HCT116 (cell line): ENCODE data around the gene PLCL2. TPM values are rescaled to one million over a fixed set of nuclear protein-coding genes. Genes with fewer than 3 reads are reported as not detected.

Source experiments
- ATAC-seq: fragments of 200-7000 bp; cut with Tn5 transposase; 2 replicates; pipeline ENCODE4 v1.9.1; 2020; ENCODE audit warnings: mild to moderate bottlenecking, moderate library complexity
- BruUV-seq: library from RNA; stranded (reverse); fragments of 400-500 nt; replicated peaks from 2 replicates; lab custom pipeline; 2021; lab: Mats Ljungman, UMichigan
- CTCF ChIA-PET: fragments of 300-600 bp; sonication (Branson Sonifier 250); formaldehyde crosslinking; loops from one replicate; lab custom pipeline; 2021; ENCODE audit warnings: antibody characterized with exemption; lab: Charles Lee
- POLR2A ChIA-PET: fragments of 300-600, 350-600 bp; sonication (Branson Sonifier 250); formaldehyde crosslinking; loops from one replicate; lab custom pipeline; 2021; ENCODE audit warnings: antibody characterized with exemption; lab: Charles Lee
- RAD21 ChIA-PET, 2 experiments: fragments of 300-600 bp; sonication (Branson Sonifier 250); formaldehyde crosslinking; loops; one replicate each; lab custom pipeline; 2023; ENCODE audit warnings: low total read pairs in 2 of 2; ENCODE audit not compliant: uncharacterized antibody in 2 of 2, unreplicated experiment in 2 of 2, low non-redundant PET in 1 of 2; lab: Charles Lee
- DNase-seq: peaks from one replicate; pipeline ENCODE4 v3.0.0-alpha.2; 2010; ENCODE audit warnings: low read depth, low spot score
- H2AFZ ChIP-seq: fragments of 200-600 bp; shearing (Covaris generic), sonication (generic); 2 replicates; pipeline ENCODE4 v1.6.1; 2017; ENCODE audit warnings: low read depth, mixed run types, mixed read lengths, antibody characterized with exemption, low read length; ENCODE audit not compliant: poor library complexity, severe bottlenecking
- H3K27ac ChIP-seq: 2 replicates; pipeline ENCODE4 v1.5.1; 2012; ENCODE audit warnings: low read depth, low read length
- H3K27me3 ChIP-seq: fragments of 200-600 bp; sonication (generic); 2 replicates; pipeline ENCODE4 v1.6.1; 2016; ENCODE audit warnings: mixed run types, low read length, mixed read lengths; ENCODE audit not compliant: insufficient read depth
- H3K36me3 ChIP-seq, 2 experiments: fragments of 200-500 bp in 1 of 2; fragments of 200-600 bp in 1 of 2; sonication (Bioruptor generic) in 1 of 2; sonication (generic) in 1 of 2; 2 replicates each; pipeline versions ENCODE4 v1.5.1 to v1.6.1; 2014 to 2016; ENCODE audit warnings: low read length in 2 of 2, inconsistent platforms in 1 of 2, mixed read lengths in 1 of 2, mixed run types in 1 of 2; ENCODE audit not compliant: insufficient read depth in 2 of 2, control insufficient read depth in 1 of 2
- H3K4me1 ChIP-seq, 2 experiments: fragments of 200-600 bp in 1 of 2; sonication (generic) in 1 of 2; 2 replicates each; pipeline versions ENCODE4 v1.5.1 to v1.6.1; 2012 to 2017; ENCODE audit warnings: low read length in 2 of 2, inconsistent platforms in 1 of 2, mild to moderate bottlenecking in 1 of 2, mixed read lengths in 1 of 2, mixed run types in 1 of 2, moderate library complexity in 1 of 2; ENCODE audit not compliant: insufficient read depth in 2 of 2, control insufficient read depth in 1 of 2
- H3K4me2 ChIP-seq: fragments of 200-600 bp; sonication (generic); 2 replicates; pipeline ENCODE4 v1.6.1; 2017; ENCODE audit warnings: mixed run types, low read length, mixed read lengths
- H3K4me3 ChIP-seq, 2 experiments: fragments of 200-600 bp in 1 of 2; sonication (generic) in 1 of 2; replicated peaks in 1 of 2; 2 replicates each; pipeline ENCODE4 v1.5.1; 2011 to 2016; ENCODE audit warnings: low read length in 2 of 2, control low read depth in 1 of 2, low read depth in 1 of 2, mild to moderate bottlenecking in 1 of 2, mixed read lengths in 1 of 2, mixed run types in 1 of 2
- H3K79me2 ChIP-seq: fragments of 200-600 bp; sonication (generic); 2 replicates; pipeline ENCODE4 v1.6.1; 2017; ENCODE audit warnings: mild to moderate bottlenecking, mixed run types, low read length, moderate library complexity, mixed read lengths; ENCODE audit not compliant: insufficient read depth
- H3K9ac ChIP-seq: fragments of 200-600 bp; sonication (generic); 2 replicates; pipeline ENCODE4 v1.6.1; 2016; ENCODE audit warnings: low read length, mixed read lengths
- H3K9me2 ChIP-seq: fragments of 200-600 bp; sonication (generic), shearing (Covaris generic); 2 replicates; pipeline ENCODE4 v1.6.1; 2017; ENCODE audit warnings: mixed run types, mild to moderate bottlenecking, moderate library complexity; ENCODE audit not compliant: insufficient read depth
- H3K9me3 ChIP-seq, 2 experiments: fragments of 200-500 bp in 1 of 2; fragments of 200-600 bp in 1 of 2; sonication (Bioruptor generic) in 1 of 2; sonication (generic) in 1 of 2; 2 replicates each; pipeline ENCODE4 v1.6.1; 2014 to 2017; ENCODE audit warnings: low read length in 2 of 2, mixed read lengths in 2 of 2, inconsistent platforms in 1 of 2, low read depth in 1 of 2, mild to moderate bottlenecking in 1 of 2, mixed run types in 1 of 2, moderate library complexity in 1 of 2; ENCODE audit not compliant: control insufficient read depth in 1 of 2, insufficient read depth in 1 of 2
- H4K20me1 ChIP-seq: fragments of 200-600 bp; sonication (generic), shearing (Covaris generic); 2 replicates; pipeline ENCODE4 v1.6.1; 2017; ENCODE audit warnings: mixed run types, mild to moderate bottlenecking, moderate library complexity; ENCODE audit not compliant: insufficient read depth
- ATF3 ChIP-seq: IDR thresholded peaks from 2 replicates; pipeline ENCODE4 v1.6.1; 2012
- CBX3 ChIP-seq: IDR thresholded peaks from 2 replicates; pipeline ENCODE4 v1.6.1; 2012; ENCODE audit warnings: low read depth
- ELF1 ChIP-seq: IDR thresholded peaks from 2 replicates; pipeline ENCODE4 v1.6.1; 2012; ENCODE audit warnings: low read depth, borderline replicate concordance
- FOSL1 ChIP-seq: IDR thresholded peaks from 2 replicates; pipeline ENCODE4 v1.6.1; 2012; ENCODE audit warnings: low read depth
- POLR2A ChIP-seq: IDR thresholded peaks from 2 replicates; pipeline ENCODE4 v1.7.0; 2011; ENCODE audit warnings: borderline replicate concordance; ENCODE audit not compliant: insufficient read depth, insufficient read length; ENCODE audit errors: extremely low read depth
- POLR2AphosphoS5 ChIP-seq: IDR thresholded peaks from 2 replicates; pipeline ENCODE4 v1.6.1; 2011; ENCODE audit warnings: mild to moderate bottlenecking, low read depth, low read length, moderate library complexity
- RAD21 ChIP-seq: IDR thresholded peaks from 2 replicates; pipeline ENCODE4 v1.6.1; 2012; ENCODE audit warnings: low read depth, mild to moderate bottlenecking
- REST ChIP-seq: IDR thresholded peaks from 2 replicates; pipeline ENCODE4 v1.6.1; 2012; ENCODE audit warnings: low read depth
- SIN3A ChIP-seq: IDR thresholded peaks from 2 replicates; pipeline ENCODE4 v1.6.1; 2012; ENCODE audit warnings: low read depth
- TCF7L2 ChIP-seq: IDR thresholded peaks from 2 replicates; pipeline ENCODE4 v1.7.0; 2011; ENCODE audit warnings: borderline replicate concordance, inconsistent platforms; ENCODE audit not compliant: insufficient read depth, insufficient read length; ENCODE audit errors: extremely low read depth
- YY1 ChIP-seq: IDR thresholded peaks from 2 replicates; pipeline ENCODE4 v1.6.1; 2011; ENCODE audit warnings: low read length, low read depth, moderate library complexity, mild to moderate bottlenecking; ENCODE audit not compliant: insufficient replicate concordance; ENCODE audit errors: extremely low read depth
- intact Hi-C: fragments of 100-400 bp; cut with micrococcal nuclease; formaldehyde crosslinking; loops from 2 replicates; pipeline ENCODE4 v1.10.0; 2022
- total RNA-seq: library from RNA; stranded (reverse); gene quantifications from one replicate; pipeline ENCODE4 v1.2.1, GENCODE V29; 2021; ENCODE audit not compliant: unreplicated experiment

PLCL2 gene
- total RNA-seq, 1 experiment from 2014 or later, result 2.2 TPM

GRCh38 chr3:16877505-16877904 lies 7.2 kb upstream of the PLCL2 start:
- RAD21 ChIA-PET, result no interaction called here
- H3K9ac ChIP-seq, result no peak overlapping the region
- no peak overlapping the region for H3K4me2 ChIP-seq
- H3K79me2 ChIP-seq, result no peaks in the 10 kb centered on the region
- no peaks in the 10 kb centered on the region for H3K36me3 ChIP-seq
- H3K4me1 ChIP-seq, result no peaks in the 10 kb centered on the region
- no peaks in the 10 kb centered on the region for H3K9me2 ChIP-seq
- no peak overlapping the region for H3K4me3 ChIP-seq
- no peak overlapping the region for H2AFZ ChIP-seq
- CTCF ChIA-PET, result no interaction called here
- TF ChIP-seq POLR2AphosphoS5 (no peak), FOSL1 (no peak), REST (no peak), POLR2A (no peak), ATF3 (no peak), TCF7L2 (no peak), ELF1 (no peak), SIN3A (no peak), RAD21 (no peak), CBX3 (no peak), YY1 (no peak)
- no peak overlapping the region for H3K27ac ChIP-seq
- no peaks in the 10 kb centered on the region for H3K9me3 ChIP-seq
- no peak for DNase-seq
- no peaks in the 10 kb centered on the region for H4K20me1 ChIP-seq
- intact Hi-C loops, result no loop called here
- H3K27me3 ChIP-seq, result no peaks in the 10 kb centered on the region
- POLR2A ChIA-PET, result no interaction called here
- ATAC-seq, result no peak
- no TSS peak for BruUV-seq
